GM18499 (cell line): Measurements from ENCODE around the gene ELP1.
"Not testable (repeated sequence)": the region's sequence is repeated elsewhere in the genome, so short reads cannot be mapped to it uniquely, and the experiment has no call there.

Source experiments
- ATAC-seq: cut with Tn5 transposase; IDR thresholded peaks from one replicate; pipeline ENCODE4 v1.9.1; 2021; ENCODE audit warnings: moderate number of reproducible peaks; ENCODE audit not compliant: insufficient read depth, unreplicated experiment

The ELP1 gene

GRCh38 chr9:108933718-108934322, at the start of gene ELP1:
TSS of gene ELP1 (minus strand) at chr9:108934124. CDS start at chr9:108931146, 2,978 bp downstream.
- peak; percentile 73 for ATAC-seq

- ATAC-seq, result no peak
Measured at GRCh38 chr9:108980893-108981292, 47.0 kb upstream of the ELP1 start.

GRCh38 chr9:108978205-108978604, 44.3 kb upstream of the ELP1 start:
- no peak for ATAC-seq

- no peak for ATAC-seq
Measured at GRCh38 chr9:108973895-108974294, 40.0 kb upstream of the ELP1 start.

GRCh38 chr9:108972626-108973209, 38.8 kb upstream of the ELP1 start:
- no peak for ATAC-seq

- no peak for ATAC-seq
Measured at GRCh38 chr9:108972186-108972585, 38.3 kb upstream of the ELP1 start.

GRCh38 chr9:108971392-108971791, 37.5 kb upstream of the ELP1 start:
- ATAC-seq, result not testable (repeated sequence)

GRCh38 chr9:108967916-108968315, 34.0 kb upstream of the ELP1 start:
- no peak for ATAC-seq

- ATAC-seq, result no peak
Measured at GRCh38 chr9:108963459-108964143, 29.7 kb upstream of the ELP1 start.

- no peak for ATAC-seq
Measured at GRCh38 chr9:108961151-108961550, 27.2 kb upstream of the ELP1 start.

GRCh38 chr9:108960331-108960730, 26.4 kb upstream of the ELP1 start:
- no peak for ATAC-seq

- ATAC-seq, result no peak
Measured at GRCh38 chr9:108956631-108957026, 22.7 kb upstream of the ELP1 start.

- no peak for ATAC-seq
Measured at GRCh38 chr9:108956022-108956630, 22.2 kb upstream of the ELP1 start.

- no peak for ATAC-seq
Measured at GRCh38 chr9:108953983-108954574, 20.2 kb upstream of the ELP1 start.

- ATAC-seq, result no peak
Measured at GRCh38 chr9:108951578-108951977, 17.7 kb upstream of the ELP1 start.

GRCh38 chr9:108950168-108950567, 16.2 kb upstream of the ELP1 start:
- ATAC-seq, result no peak

GRCh38 chr9:108939975-108940374, 6.1 kb upstream of the ELP1 start:
- ATAC-seq, result no peak

- no peak for ATAC-seq
Measured at GRCh38 chr9:108937561-108938305, 3.8 kb upstream of the ELP1 start.

- ATAC-seq, result peak; percentile 47
Measured at GRCh38 chr9:108934323-108934893, 484 bp upstream of the ELP1 start, which contains the start of gene ABITRAM. TSS of gene ABITRAM (plus strand) at chr9:108934400. CDS start at chr9:108934487, 87 bp downstream.

GRCh38 chr9:108933231-108933717, 650 bp downstream of the ELP1 start:
- peak; percentile 9 for ATAC-seq
